ENCODE results near the gene MKI67.

The MKI67 gene

GRCh38 chr10:128064108-128064969, 61.9 kb downstream of the MKI67 start:
- DNase-seq: peak; percentile 81

DNA sequence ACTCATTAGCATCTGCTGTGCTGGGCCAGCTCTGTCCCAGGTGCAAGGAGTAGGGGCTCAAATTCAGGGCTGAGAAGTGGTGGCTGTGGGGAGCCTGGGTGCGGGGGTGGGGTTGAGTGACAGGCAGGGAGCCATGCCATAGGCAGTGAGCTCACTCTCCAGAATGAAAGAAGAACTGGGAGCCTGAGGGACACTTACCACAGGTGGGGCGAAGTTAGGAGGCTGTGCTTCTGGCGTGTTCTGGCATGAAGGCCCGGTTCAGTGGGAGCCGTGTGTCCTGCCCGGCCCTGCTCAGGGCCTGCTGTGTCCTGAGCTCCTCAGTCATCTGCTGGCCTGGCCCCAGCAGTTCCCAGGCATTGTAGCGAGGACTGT, 62.5 kb downstream of the MKI67 start:
- DNase-seq: no peak

DNA sequence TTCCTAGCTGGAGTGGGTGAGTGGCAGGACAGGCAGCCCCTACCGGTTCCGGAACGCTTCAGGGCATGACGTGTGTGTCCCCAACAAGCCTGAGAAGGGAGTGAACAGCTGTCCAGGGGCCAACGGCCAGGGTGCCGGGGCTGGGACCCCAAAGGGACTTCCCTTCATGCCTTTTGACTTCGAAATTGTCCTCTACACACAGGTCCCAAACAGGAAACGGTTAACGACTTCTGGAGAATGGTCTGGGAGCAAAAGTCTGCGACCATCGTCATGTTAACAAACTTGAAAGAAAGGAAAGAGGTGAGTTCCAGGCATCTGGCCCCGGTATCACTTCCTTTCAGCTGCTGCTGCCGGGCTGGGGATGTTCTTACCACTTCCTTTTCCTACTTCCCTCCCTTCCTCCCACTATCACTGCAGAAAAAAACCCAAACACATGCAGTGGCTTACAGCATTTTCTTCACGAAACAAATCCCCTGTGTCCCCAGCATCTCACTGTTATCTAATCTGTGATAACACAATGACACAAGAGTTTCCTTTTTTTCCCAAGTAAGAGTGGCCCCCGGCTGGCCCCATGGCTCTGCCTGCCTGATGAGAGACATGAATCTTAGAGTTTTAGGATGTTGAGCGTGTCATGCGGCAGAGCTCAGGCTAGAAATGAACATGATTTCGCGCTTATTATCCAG, 63.2 kb downstream of the MKI67 start:
- peak; percentile 71 for DNase-seq

GRCh38 chr10:128062331-128062880, 63.8 kb downstream of the MKI67 start:
- DNase-seq: peak; percentile 20

- no peak for DNase-seq
Measured at GRCh38 chr10:128061306-128062300, 64.6 kb downstream of the MKI67 start.

DNA sequence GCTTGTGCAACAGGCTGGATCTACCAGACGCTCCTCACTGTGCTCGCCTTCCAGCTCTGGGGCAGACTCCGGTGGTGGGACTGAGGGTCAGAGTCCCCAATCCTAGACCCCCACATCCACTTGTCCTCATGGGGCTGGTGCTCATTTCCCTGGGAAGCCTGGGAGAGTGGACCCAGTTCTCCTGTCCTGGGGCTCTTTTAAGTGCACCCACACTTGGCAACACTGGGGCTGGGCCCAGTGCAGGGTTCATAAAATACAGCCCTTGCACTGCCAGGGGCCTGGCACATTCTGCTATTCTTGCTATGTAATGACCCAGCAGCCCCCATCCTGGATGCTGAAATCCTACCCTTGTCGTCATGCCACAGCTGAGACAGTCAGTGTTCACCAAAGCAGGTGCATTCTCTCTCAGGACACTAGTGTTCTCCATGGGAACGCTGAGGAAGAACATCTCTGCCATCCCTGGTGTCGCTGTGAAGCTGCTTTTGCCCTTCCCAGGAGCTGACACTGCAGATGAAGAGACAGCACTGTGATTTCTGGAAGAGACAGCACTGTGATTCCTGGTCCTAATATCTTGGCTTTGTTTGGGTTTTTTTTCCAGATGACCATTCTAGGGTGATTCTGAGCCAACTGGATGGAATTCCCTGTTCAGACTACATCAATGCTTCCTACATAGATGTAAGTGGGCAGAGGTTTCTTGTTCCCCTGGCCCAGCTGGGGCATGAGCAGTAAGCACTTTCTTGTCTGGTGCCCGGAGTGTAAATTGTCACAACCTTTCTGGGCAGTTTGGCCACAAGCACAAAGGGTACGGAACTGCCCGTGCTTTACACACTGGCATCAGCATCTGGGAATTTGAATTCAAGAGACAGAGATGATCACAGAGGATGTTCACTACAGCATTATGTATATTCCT, 65.6 kb downstream of the MKI67 start:
- no peak for DNase-seq

GRCh38 chr10:128059982-128060293, 66.3 kb downstream of the MKI67 start:
- DNase-seq: no peak

DNA sequence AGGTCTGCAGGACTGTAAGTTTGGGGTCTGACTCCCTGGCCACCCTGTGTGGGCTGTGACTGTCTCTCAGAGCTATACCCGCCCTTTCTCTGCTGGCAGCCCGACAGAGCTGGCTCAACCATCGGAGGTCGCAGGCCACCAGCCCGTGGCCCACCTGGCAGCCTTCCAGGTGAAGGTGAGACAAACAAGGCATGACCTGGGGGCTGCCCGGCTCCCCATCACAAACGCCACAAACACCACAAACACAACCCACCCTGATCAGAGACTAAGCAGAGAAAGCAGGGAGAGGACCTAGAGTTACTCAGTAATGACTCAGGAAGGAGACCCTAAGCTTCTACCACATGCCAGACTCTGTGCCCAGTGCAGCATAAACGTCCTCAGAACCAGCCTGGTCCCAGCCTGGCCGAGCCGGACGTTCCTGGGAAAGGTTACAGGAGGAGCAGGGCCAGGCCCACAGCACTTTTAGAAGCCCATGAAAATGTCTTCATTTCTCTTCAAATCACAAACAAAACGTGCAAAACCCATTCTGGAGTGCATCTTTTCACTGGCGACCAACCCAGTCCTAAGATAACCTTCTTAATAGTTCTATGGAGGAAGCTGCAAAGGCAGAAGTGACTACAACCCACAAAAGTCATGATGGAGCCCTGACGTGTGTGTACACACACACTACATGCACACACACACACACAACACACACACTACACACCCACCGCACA, 66.8 kb downstream of the MKI67 start:
- no peak for DNase-seq

- DNase-seq: no peak
Measured at GRCh38 chr10:128058750-128059134, 67.5 kb downstream of the MKI67 start.

GRCh38 chr10:128058106-128058749, 68.0 kb downstream of the MKI67 start:
- DNase-seq: no peak

- no peak for DNase-seq
Measured at GRCh38 chr10:128056303-128057050, 69.7 kb downstream of the MKI67 start.

- no peak for DNase-seq
Measured at GRCh38 chr10:128055061-128055868, 71.0 kb downstream of the MKI67 start.

DNA sequence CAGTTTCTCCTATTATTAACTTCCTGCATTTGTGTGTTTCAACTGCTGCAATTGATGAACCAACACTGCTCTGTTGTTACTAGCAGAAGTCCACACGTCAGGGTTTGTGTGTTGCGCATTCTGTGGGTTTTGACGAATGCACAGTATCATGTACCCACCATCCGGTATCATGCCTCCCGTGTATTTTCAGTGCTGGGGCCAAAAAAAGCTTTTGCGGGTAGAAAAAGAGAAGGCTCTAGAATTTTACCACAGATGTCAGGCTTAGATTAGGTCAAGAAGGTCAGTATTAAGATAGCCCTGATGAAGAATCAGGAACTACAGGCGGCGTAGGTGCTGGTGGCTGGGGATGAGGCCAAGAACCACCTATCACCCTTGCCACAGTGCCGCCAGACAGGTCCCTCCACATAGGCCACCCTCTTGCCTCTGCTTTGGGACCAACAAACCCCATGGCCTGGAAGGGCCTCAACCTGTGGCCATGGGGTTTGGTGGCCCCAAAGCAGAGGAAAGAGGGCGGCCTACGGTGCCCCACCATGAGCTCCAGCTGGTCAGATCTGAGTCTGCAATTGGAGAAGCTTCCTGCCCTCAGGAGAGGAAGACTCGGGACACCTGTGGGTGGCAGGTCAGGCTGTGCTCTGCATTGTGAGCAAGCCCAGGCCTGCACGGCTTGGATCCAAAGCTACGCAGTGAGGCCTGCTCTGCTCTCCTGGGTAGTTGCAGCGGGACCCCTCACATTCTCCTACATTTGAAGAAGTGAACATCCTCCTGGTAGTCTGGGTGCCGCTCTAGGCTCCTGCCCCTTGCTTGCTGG, 71.9 kb downstream of the MKI67 start:
- DNase-seq: peak; percentile 43

DNA sequence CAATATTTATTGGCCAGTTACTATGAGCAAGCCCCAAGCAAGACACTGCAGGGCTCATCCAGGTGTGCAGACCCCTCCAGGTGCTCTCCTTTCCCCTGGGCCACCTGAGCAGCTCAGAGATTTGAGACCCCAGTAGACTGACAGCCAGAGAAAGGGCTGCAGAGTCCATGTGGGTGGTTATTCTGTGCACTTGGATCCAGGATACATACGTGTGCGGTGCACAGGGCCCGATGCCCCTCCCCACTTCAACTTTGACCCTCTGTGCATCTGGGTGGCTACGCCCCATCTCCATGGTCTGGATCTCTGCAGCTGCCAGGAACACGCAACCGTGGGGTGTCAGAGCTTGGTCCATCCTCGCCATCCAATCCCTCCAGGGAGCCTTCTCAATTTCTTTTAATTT, 72.9 kb downstream of the MKI67 start:
- DNase-seq: no peak

DNA sequence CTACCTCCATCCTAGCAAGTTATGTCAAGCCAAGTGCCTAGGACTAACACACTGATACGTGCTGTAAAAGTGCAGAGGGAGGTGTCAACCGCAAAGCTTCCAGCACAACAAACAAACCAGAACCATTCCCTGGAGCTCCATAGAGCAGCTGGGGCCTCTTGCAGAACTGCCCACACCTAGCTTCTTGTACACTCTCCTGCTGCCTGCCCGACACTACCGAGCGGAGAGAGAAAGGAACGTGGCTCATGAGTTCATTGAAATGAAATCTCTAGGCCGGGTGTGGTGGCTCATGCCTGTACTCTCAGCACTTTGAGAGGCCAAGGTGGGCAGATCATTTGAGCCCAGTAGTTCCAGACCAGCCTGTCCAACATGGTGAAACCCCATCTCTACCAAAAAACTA, 73.5 kb downstream of the MKI67 start:
- no peak for DNase-seq

GRCh38 chr10:128051548-128051947, 74.7 kb downstream of the MKI67 start:
- DNase-seq: no peak

GRCh38 chr10:128050936-128051335, 75.3 kb downstream of the MKI67 start:
- peak; percentile 38 for DNase-seq

GRCh38 chr10:128050121-128050516, 76.1 kb downstream of the MKI67 start:
- no peak for DNase-seq

Data from CD4-positive, alpha-beta T cell treated with Interferon gamma for 1 hour (primary cell).